SK-N-SH (cell line): Measurements from ENCODE around the gene SPG11. TPM values are rescaled to one million over a fixed set of nuclear protein-coding genes. Genes with fewer than 3 reads are reported as not detected.

ENCODE experiments used
- CTCF ChIP-seq: fragments of 200-600 bp; sonication (generic); IDR thresholded peaks from 2 replicates; pipeline ENCODE4 v1.6.1; 2017; ENCODE audit warnings: antibody characterized with exemption, mild to moderate bottlenecking, moderate library complexity
- EZH2phosphoT487 ChIP-seq: fragments of 200-600 bp; sonication (generic); IDR thresholded peaks from 2 replicates; pipeline ENCODE4 v1.6.1; 2017; ENCODE audit warnings: low read depth, mixed run types, mild to moderate bottlenecking, antibody characterized with exemption, moderate library complexity, borderline replicate concordance
- GABPA ChIP-seq: IDR thresholded peaks from 2 replicates; pipeline ENCODE4 v1.4.0; 2012; ENCODE audit warnings: low read depth, mild to moderate bottlenecking
- GATA2 ChIP-seq: sonication (generic); formaldehyde crosslinking; IDR thresholded peaks from 2 replicates; pipeline ENCODE4 v1.5.0; 2020; ENCODE audit warnings: mild to moderate bottlenecking, missing genetic modification reagents
- IRF3 ChIP-seq: fragments of 150-350 bp; IDR thresholded peaks from 2 replicates; pipeline ENCODE4 v1.6.1; 2016; ENCODE audit warnings: mild to moderate bottlenecking, low read depth, low read length
- JUND ChIP-seq: IDR thresholded peaks from 2 replicates; pipeline ENCODE4 v1.4.0; 2012
- NRF1 ChIP-seq: IDR thresholded peaks from 2 replicates; pipeline ENCODE4 v1.6.1; 2012; ENCODE audit warnings: low read depth, mild to moderate bottlenecking, low read length
- PBX3 ChIP-seq: IDR thresholded peaks from 2 replicates; pipeline ENCODE4; 2012
- REST ChIP-seq: IDR thresholded peaks from 2 replicates; pipeline ENCODE4 v1.6.1; 2012; ENCODE audit warnings: mild to moderate bottlenecking, low read depth, low read length, moderate library complexity
- TCF12 ChIP-seq: IDR thresholded peaks from 2 replicates; pipeline ENCODE4 v1.4.0; 2012
- TEAD4 ChIP-seq: IDR thresholded peaks from 2 replicates; pipeline ENCODE4 v1.4.0; 2012; ENCODE audit warnings: mild to moderate bottlenecking, borderline replicate concordance; ENCODE audit not compliant: insufficient read depth
- USF2 ChIP-seq: fragments of 150-350 bp; IDR thresholded peaks from 2 replicates; pipeline ENCODE4 v1.6.1; 2017; ENCODE audit warnings: antibody characterized with exemption, low read length, low read depth, borderline replicate concordance
- YY1 ChIP-seq: IDR thresholded peaks from 2 replicates; pipeline ENCODE4 v1.4.0; 2012; ENCODE audit warnings: low read depth, mild to moderate bottlenecking
- polyA plus RNA-seq, 3 experiments: library from polyadenylated mRNA; depleted of rRNA; stranded (reverse); fragments of >200 nt; gene quantifications; 2 replicates each; pipeline ENCODE4 v1.2.3, GENCODE V29; 2012

The SPG11 gene
- polyA plus RNA-seq, 1 of the 3 experiments (the other 2 are of a cell fraction), result 36.3 TPM

GRCh38 chr15:44710236-44711095 is 47.0 kb upstream of the SPG11 start (continued):
- TF ChIP-seq EZH2phosphoT487, result no peak
- no peak for TF ChIP-seq GATA2 (CRISPR knock-in tag)
- no peak for TF ChIP-seq REST
- no peak for TF ChIP-seq NRF1
- no peak; the same call in 1 of the 2 replicates for TF ChIP-seq YY1
- no peak for TF ChIP-seq TCF12
- no peak for TF ChIP-seq IRF3
- peak; percentile 63 for TF ChIP-seq CTCF
- TF ChIP-seq GABPA, result no peak
- no peak for TF ChIP-seq USF2
- TF ChIP-seq PBX3, result no peak
- TF ChIP-seq JUND, result no peak
- no peak for TF ChIP-seq TEAD4
